CD14-positive monocyte (primary cell): ENCODE measurements around the gene C1QC. TPM values are rescaled to one million over a fixed set of nuclear protein-coding genes. Genes with fewer than 3 reads are reported as not detected.

Source experiments
- DNase-seq, 3 donors: peaks; one replicate each; pipeline ENCODE4 v3.0.0-alpha.2; 2011 to 2022
- H2AFZ ChIP-seq: 2 replicates; pipeline ENCODE4 v1.6.0; 2012; ENCODE audit warnings: mild to moderate bottlenecking, low read depth, low read length, inconsistent platforms; ENCODE audit not compliant: insufficient read depth, poor library complexity, severe bottlenecking
- H3K27ac ChIP-seq, 2 donors: 1 replicate in 1 of 2; 2 replicates in 1 of 2; pipeline ENCODE4 v1.5.1; 2012 to 2013; ENCODE audit warnings: low read length in 2 of 2, control low read depth in 1 of 2, inconsistent platforms in 1 of 2, low read depth in 1 of 2, mild to moderate bottlenecking in 1 of 2
- H3K27me3 ChIP-seq, 2 donors: one replicate each; pipeline versions ENCODE4 v1.6.0 to v1.6.1; 2011 to 2013; ENCODE audit warnings: low read length in 2 of 2; ENCODE audit not compliant: control insufficient read depth in 2 of 2, insufficient read depth in 2 of 2
- H3K36me3 ChIP-seq, 2 donors: replicated peaks in 1 of 2; 1 replicate in 1 of 2; 2 replicates in 1 of 2; pipeline versions ENCODE4 v1.5.1 to v1.6.1; 2012 to 2013; ENCODE audit warnings: low read length in 2 of 2, control low read depth in 1 of 2, inconsistent platforms in 1 of 2, mild to moderate bottlenecking in 1 of 2; ENCODE audit not compliant: insufficient read depth in 2 of 2, control insufficient read depth in 1 of 2
- H3K4me1 ChIP-seq, 2 donors: 1 replicate in 1 of 2; 2 replicates in 1 of 2; pipeline versions ENCODE4 v1.5.1 to v1.6.1; 2012 to 2013; ENCODE audit warnings: low read length in 2 of 2, control low read depth in 1 of 2, inconsistent platforms in 1 of 2, mild to moderate bottlenecking in 1 of 2, moderate library complexity in 1 of 2; ENCODE audit not compliant: insufficient read depth in 2 of 2, control insufficient read depth in 1 of 2
- H3K4me2 ChIP-seq: replicated peaks from 2 replicates; pipeline ENCODE3; 2012; ENCODE audit warnings: low read length, moderate library complexity, mild to moderate bottlenecking; ENCODE audit not compliant: poor library complexity, severe bottlenecking; ENCODE audit errors: extremely low read depth
- H3K4me3 ChIP-seq, 3 experiments: fragments of 200-600 bp in 1 of 3; sonication (generic) in 1 of 3; replicated peaks in 1 of 3; 1 replicate in 2 of 3; 2 replicates in 1 of 3; pipeline ENCODE4 v1.5.1; 2011 to 2013; ENCODE audit warnings: low read length in 3 of 3, mild to moderate bottlenecking in 3 of 3, control low read depth in 2 of 3, low read depth in 2 of 3, inconsistent platforms in 1 of 3, moderate library complexity in 1 of 3
- H3K79me2 ChIP-seq: 2 replicates; pipeline ENCODE4 v1.6.0; 2012; ENCODE audit warnings: mild to moderate bottlenecking, control low read depth, inconsistent platforms, low read length, moderate library complexity; ENCODE audit not compliant: insufficient read depth
- H3K9ac ChIP-seq: 2 replicates; pipeline ENCODE4 v1.6.0; 2017; ENCODE audit warnings: low read length, mild to moderate bottlenecking; ENCODE audit not compliant: insufficient read depth, poor library complexity, severe bottlenecking
- H3K9me3 ChIP-seq, 2 donors: replicated peaks in 1 of 2; 1 replicate in 1 of 2; 2 replicates in 1 of 2; pipeline versions ENCODE4 v1.5.1 to v1.6.1; 2012 to 2013; ENCODE audit warnings: low read length in 2 of 2, control low read depth in 1 of 2; ENCODE audit not compliant: control insufficient read depth in 1 of 2, insufficient read depth in 1 of 2
- H4K20me1 ChIP-seq: 2 replicates; pipeline ENCODE4 v1.6.0; 2012; ENCODE audit warnings: mild to moderate bottlenecking, low read length, control low read depth, moderate library complexity; ENCODE audit not compliant: insufficient read depth
- H3K27ac Mint-ChIP-seq, 7 donors: one replicate each; pipeline ENCODE4 v1.8.0; 2020; ENCODE audit warnings: mild to moderate bottlenecking in 7 of 7, mixed read lengths in 7 of 7, moderate library complexity in 6 of 7, inconsistent platforms in 2 of 7
- H3K27me3 Mint-ChIP-seq, 3 donors: one replicate each; pipeline ENCODE4 v1.8.0; 2021 to 2022; ENCODE audit warnings: low read depth in 3 of 3, mild to moderate bottlenecking in 3 of 3, mixed read lengths in 3 of 3, moderate library complexity in 3 of 3, inconsistent platforms in 1 of 3
- H3K36me3 Mint-ChIP-seq, 2 donors: one replicate each; pipeline ENCODE4 v1.8.0; 2020; ENCODE audit warnings: mixed read lengths in 2 of 2, inconsistent platforms in 1 of 2, mild to moderate bottlenecking in 1 of 2
- H3K4me1 Mint-ChIP-seq: one replicate; pipeline ENCODE4 v1.8.0; 2020; ENCODE audit warnings: mild to moderate bottlenecking, mixed read lengths
- H3K4me3 Mint-ChIP-seq, 2 donors: one replicate each; pipeline ENCODE4 v1.8.0; 2020; ENCODE audit warnings: mild to moderate bottlenecking in 2 of 2, mixed read lengths in 2 of 2, moderate library complexity in 1 of 2
- H3K9me3 Mint-ChIP-seq, 7 donors: one replicate each; pipeline ENCODE4 v1.8.0; 2020 to 2022; ENCODE audit warnings: mixed read lengths in 7 of 7, mild to moderate bottlenecking in 6 of 7, moderate library complexity in 6 of 7, inconsistent platforms in 2 of 7
- WGBS: methylation state at CpG from one replicate; pipeline ENCODE4 v1.1.5; 2013; ENCODE audit warnings: missing lambda C conversion rate; ENCODE audit not compliant: insufficient coverage; 5-methylcytosine and 5-hydroxymethylcytosine counted together
- intact Hi-C, 2 donors: fragments of 100-400 bp; cut with micrococcal nuclease; formaldehyde crosslinking; loops; one replicate each; pipeline versions ENCODE4 v1.15.0 to v1.15.1; 2023
- polyA plus RNA-seq, 3 donors: library from polyadenylated mRNA; depleted of rRNA in 1 of 3; unstranded in 2 of 3; stranded (reverse) in 1 of 3; fragments of 300-500 nt in 2 of 3; fragments of >200 nt in 1 of 3; fragmentation: Illumina TruSeq in 2 of 3; gene quantifications; 1 replicate in 2 of 3; 2 replicates in 1 of 3; pipeline ENCODE4 v1.2.3, GENCODE V29; 2012 to 2021
- TF ChIP-seq, protein P1 (sequence below): fragments of 200-600 bp; IDR thresholded peaks from one replicate; pipeline ENCODE4 v1.8.0; 2022; ENCODE audit warnings: antibody characterized with exemption, mild to moderate bottlenecking

Gene C1QC
- polyA plus RNA-seq, 3 donors, result 0.74 to 3.6 (median 0.85) TPM

DNA sequence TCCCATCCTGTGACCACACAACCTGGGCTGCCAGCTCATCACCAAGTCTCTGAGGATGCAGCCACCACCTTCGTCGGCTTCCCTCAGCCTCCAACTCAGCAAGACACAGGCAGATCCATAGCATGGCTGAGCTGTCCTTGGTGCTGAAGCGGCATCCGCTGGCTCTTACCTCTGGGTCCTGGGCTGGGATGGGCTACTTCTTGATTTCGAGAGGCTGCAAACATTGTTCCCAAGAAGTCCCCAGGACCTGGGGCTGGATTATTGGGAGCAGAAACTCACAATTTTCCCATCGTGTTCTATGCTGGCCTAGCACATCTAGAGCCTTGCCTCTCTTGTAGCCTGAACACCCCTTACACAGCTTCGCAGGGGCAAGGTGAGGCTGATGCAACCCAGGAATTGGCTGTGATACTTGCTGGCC, 31.9 kb upstream of the C1QC start:
- Histone ChIP-seq H4K20me1 (no peaks in the 10 kb centered on the region), H3K27me3 (no peaks in the 10 kb centered on the region), H3K4me1 (no peaks in the 10 kb centered on the region), H3K36me3 (no peaks in the 10 kb centered on the region), H3K79me2 (no peaks in the 10 kb centered on the region), H3K9me3 (no peaks in the 10 kb centered on the region), H3K4me3 (no peak overlapping the region), H3K27ac (no peak overlapping the region), H2AFZ (no peak overlapping the region), H3K4me2 (no peak overlapping the region), H3K9ac (no peak overlapping the region)
- 8% methylated on average over 4 of the region's 7 CpGs for WGBS
- intact Hi-C loops, result no loop called here
- H3K27ac Mint-ChIP-seq, result no peak overlapping the region
- no peak overlapping the region for H3K4me3 Mint-ChIP-seq
- H3K36me3 Mint-ChIP-seq, result no peaks in the 10 kb centered on the region
- no peaks in the 10 kb centered on the region for H3K4me1 Mint-ChIP-seq
- H3K27me3 Mint-ChIP-seq, result peaks cover 13 to 25% (median 18%) of the 10 kb centered on the region in 3 donors
- TF ChIP-seq, protein P1, sequence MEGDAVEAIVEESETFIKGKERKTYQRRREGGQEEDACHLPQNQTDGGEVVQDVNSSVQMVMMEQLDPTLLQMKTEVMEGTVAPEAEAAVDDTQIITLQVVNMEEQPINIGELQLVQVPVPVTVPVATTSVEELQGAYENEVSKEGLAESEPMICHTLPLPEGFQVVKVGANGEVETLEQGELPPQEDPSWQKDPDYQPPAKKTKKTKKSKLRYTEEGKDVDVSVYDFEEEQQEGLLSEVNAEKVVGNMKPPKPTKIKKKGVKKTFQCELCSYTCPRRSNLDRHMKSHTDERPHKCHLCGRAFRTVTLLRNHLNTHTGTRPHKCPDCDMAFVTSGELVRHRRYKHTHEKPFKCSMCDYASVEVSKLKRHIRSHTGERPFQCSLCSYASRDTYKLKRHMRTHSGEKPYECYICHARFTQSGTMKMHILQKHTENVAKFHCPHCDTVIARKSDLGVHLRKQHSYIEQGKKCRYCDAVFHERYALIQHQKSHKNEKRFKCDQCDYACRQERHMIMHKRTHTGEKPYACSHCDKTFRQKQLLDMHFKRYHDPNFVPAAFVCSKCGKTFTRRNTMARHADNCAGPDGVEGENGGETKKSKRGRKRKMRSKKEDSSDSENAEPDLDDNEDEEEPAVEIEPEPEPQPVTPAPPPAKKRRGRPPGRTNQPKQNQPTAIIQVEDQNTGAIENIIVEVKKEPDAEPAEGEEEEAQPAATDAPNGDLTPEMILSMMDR, result no peak
- no peaks in the 10 kb centered on the region for H3K9me3 Mint-ChIP-seq
- DNase-seq, result no peak

DNA sequence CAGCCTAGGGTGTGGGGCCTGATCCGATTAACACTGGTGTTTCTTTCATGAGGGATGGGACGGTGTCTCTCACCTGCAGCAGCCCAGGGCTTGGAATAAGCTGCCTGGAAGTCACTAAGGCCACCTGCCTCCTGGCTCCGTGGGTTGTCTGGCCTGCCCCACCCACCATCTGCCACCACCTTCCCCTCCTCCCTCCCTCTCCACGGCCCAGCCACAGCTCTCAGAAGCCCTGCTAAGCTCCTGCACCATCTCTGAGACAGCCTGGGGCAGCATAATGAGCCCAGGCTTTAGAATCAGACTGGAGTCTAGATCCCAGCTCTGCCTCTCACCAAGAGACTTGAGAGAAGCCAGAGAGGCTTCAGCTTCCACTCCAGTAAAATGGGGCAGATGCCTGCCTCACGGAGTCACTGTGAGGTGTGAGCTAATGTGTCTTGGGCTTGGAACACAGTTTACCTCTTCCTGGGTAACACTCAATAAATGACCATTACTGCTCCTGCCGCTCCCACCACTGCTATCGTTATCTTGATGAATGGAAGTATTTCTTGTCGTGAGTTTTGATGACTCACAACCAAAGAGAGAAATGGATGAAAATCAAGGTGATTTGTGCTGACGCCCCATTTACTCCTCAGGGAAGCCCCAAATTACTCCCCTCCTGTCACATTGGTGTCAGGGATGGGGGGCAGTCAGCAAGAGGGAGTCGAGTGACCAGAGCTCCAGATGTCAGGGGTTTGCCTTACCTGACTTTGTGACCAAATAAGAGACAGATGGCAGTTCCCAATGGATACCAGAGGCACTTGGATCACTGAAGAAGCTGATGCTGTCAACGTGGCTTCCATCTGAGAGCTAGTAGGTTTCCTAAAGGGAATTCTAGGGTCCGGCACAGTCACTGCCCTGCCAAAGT, 30.5 kb upstream of the C1QC start:
- H2AFZ ChIP-seq, result no peak overlapping the region
- Mint-ChIP-seq H3K9me3 (no peaks in the 10 kb centered on the region), H3K27me3 (peaks cover 12 to 24% (median 22%) of the 10 kb centered on the region in 3 donors), H3K27ac (peak overlapping the region in 1 of 7 donors; percentile 62), H3K4me3 (no peak overlapping the region), H3K4me1 (no peaks in the 10 kb centered on the region), H3K36me3 (no peaks in the 10 kb centered on the region)
- no peaks in the 10 kb centered on the region for H3K4me1 ChIP-seq
- H3K79me2 ChIP-seq, result no peaks in the 10 kb centered on the region
- DNase-seq, result no peak
- H3K9me3 ChIP-seq, result no peaks in the 10 kb centered on the region
- H3K27ac ChIP-seq, result no peak overlapping the region
- WGBS, result 42% methylated on average over 6 of the region's 12 CpGs
- no peak overlapping the region for H3K4me3 ChIP-seq
- intact Hi-C loops, result no loop called here
- H3K9ac ChIP-seq, result no peak overlapping the region
- no peaks in the 10 kb centered on the region for H3K36me3 ChIP-seq
- no peaks in the 10 kb centered on the region for H4K20me1 ChIP-seq
- TF ChIP-seq, protein P1, result no peak
- peaks cover 0 to 4% of the 10 kb centered on the region in 2 donors for H3K27me3 ChIP-seq
- H3K4me2 ChIP-seq, result no peak overlapping the region
